Loucy (cell line): ENCODE data around the gene STT3B.
A peak's percentile ranks its signal among the peaks of the same experiment; 100 is the strongest.
"Not testable (repeated sequence)": the region's sequence is repeated elsewhere in the genome, so short reads cannot be mapped to it uniquely, and the experiment has no call there.

Experiments
- H2AFZ ChIP-seq: fragments of 200-600 bp; sonication (generic); 2 replicates; pipeline ENCODE4 v1.6.0; 2016; ENCODE audit warnings: antibody characterized with exemption, mild to moderate bottlenecking, low read length, moderate library complexity
- H3F3A ChIP-seq: fragments of 200-600 bp; 2 replicates; pipeline ENCODE4 v1.6.0; 2016; ENCODE audit warnings: antibody characterized with exemption, low read depth, mild to moderate bottlenecking
- H3K27me3 ChIP-seq: fragments of 200-600 bp; sonication (generic); 2 replicates; pipeline ENCODE4 v1.6.1; 2014; ENCODE audit warnings: low read length, mild to moderate bottlenecking; ENCODE audit not compliant: insufficient read depth, poor library complexity, severe bottlenecking
- H3K36me3 ChIP-seq: fragments of 200-600 bp; sonication (generic); 2 replicates; pipeline ENCODE4 v1.6.1; 2016; ENCODE audit warnings: low read length; ENCODE audit not compliant: insufficient read depth
- H3K4me1 ChIP-seq: fragments of 200-600 bp; sonication (generic); 2 replicates; pipeline ENCODE4 v1.5.1; 2014; ENCODE audit warnings: low read length, mild to moderate bottlenecking; ENCODE audit not compliant: insufficient read depth, poor library complexity, severe bottlenecking
- H3K4me2 ChIP-seq: fragments of 200-600 bp; sonication (generic); 2 replicates; pipeline ENCODE4 v1.6.0; 2014; ENCODE audit warnings: antibody characterized with exemption, low read length, low read depth, mild to moderate bottlenecking; ENCODE audit not compliant: poor library complexity, severe bottlenecking
- H3K4me3 ChIP-seq: fragments of 200-600 bp; sonication (generic); 2 replicates; pipeline ENCODE4 v1.5.1; 2014; ENCODE audit warnings: low read length, mild to moderate bottlenecking, mixed read lengths; ENCODE audit not compliant: poor library complexity, severe bottlenecking
- H3K79me2 ChIP-seq: fragments of 200-600 bp; sonication (generic); 2 replicates; pipeline ENCODE4 v1.6.1; 2014; ENCODE audit warnings: low read length; ENCODE audit not compliant: insufficient read depth
- H3K9ac ChIP-seq: fragments of 200-600 bp; sonication (generic); 2 replicates; pipeline ENCODE4 v1.6.0; 2014; ENCODE audit warnings: mild to moderate bottlenecking, low read depth, low read length, moderate library complexity; ENCODE audit not compliant: poor library complexity, severe bottlenecking
- H3K9me2 ChIP-seq: fragments of 200-600 bp; sonication (generic); replicated peaks from 2 replicates; pipeline ENCODE4 v1.6.1; 2016; ENCODE audit warnings: low read depth, low read length, mixed read lengths
- H3K9me3 ChIP-seq: fragments of 200-600 bp; sonication (generic); 2 replicates; pipeline ENCODE4 v1.6.1; 2014; ENCODE audit warnings: mild to moderate bottlenecking, antibody characterized with exemption, low read length, low read depth; ENCODE audit not compliant: insufficient read depth
- H4K20me1 ChIP-seq: fragments of 200-600 bp; sonication (generic); 2 replicates; pipeline ENCODE4 v1.6.0; 2014; ENCODE audit warnings: antibody characterized with exemption, low read length, mild to moderate bottlenecking; ENCODE audit not compliant: insufficient read depth, poor library complexity, severe bottlenecking
- EZH2phosphoT487 ChIP-seq: fragments of 200-600 bp; IDR thresholded peaks from 2 replicates; pipeline ENCODE4 v1.6.1; 2018; ENCODE audit warnings: antibody characterized with exemption, mild to moderate bottlenecking, moderate library complexity, borderline replicate concordance
- TF ChIP-seq, protein P1 (sequence below): fragments of 200-600 bp; sonication (generic); conservative IDR thresholded peaks from 2 replicates; pipeline ENCODE4 v1.5.1; 2014; ENCODE audit warnings: mild to moderate bottlenecking, antibody characterized with exemption, low read length

STT3B gene

DNA sequence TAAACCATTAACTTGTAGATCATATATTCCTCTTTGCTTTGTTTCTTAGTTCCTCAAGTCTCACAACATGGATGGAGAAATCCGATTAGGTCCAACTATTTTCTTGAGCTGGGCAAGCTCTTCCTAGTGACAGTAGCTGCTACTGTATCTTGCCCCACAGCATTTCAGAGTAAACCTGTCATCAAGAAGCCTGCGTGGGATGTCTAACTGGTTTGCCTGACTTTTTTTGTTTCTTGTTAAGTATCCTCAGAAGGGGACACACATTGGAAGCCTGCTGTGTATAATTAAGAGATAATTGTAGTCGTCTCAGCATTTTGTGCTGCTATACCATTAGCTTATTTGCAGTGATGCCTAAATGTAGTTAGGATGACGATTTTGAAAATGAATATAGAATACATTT, 29.3 kb upstream of the STT3B start:
- TF ChIP-seq EZH2phosphoT487, result no peak
- TF ChIP-seq, protein P1, sequence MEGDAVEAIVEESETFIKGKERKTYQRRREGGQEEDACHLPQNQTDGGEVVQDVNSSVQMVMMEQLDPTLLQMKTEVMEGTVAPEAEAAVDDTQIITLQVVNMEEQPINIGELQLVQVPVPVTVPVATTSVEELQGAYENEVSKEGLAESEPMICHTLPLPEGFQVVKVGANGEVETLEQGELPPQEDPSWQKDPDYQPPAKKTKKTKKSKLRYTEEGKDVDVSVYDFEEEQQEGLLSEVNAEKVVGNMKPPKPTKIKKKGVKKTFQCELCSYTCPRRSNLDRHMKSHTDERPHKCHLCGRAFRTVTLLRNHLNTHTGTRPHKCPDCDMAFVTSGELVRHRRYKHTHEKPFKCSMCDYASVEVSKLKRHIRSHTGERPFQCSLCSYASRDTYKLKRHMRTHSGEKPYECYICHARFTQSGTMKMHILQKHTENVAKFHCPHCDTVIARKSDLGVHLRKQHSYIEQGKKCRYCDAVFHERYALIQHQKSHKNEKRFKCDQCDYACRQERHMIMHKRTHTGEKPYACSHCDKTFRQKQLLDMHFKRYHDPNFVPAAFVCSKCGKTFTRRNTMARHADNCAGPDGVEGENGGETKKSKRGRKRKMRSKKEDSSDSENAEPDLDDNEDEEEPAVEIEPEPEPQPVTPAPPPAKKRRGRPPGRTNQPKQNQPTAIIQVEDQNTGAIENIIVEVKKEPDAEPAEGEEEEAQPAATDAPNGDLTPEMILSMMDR, result no peak
- Histone ChIP-seq H3K9me2 (no peaks in the 10 kb centered on the region), H3K4me2 (no peak overlapping the region)

DNA sequence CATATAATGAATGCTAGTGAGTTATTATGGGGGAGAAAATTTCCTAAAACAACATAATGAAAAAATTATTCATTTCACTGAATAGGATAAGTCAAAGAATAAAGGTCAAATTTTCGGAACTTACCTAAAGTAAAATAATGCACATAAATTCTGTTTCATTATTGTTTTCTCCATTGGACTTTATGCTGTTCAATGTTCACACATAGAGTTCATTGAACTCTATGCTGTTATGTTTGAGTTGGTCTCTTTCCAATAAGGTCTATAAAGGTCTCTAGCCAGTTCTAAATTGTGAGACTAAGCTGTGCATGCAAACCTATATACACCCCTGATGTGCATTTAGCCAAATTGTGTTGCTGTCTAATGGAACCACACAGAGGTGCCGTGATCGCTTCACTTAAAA, 28.5 kb upstream of the STT3B start:
- Histone ChIP-seq H3K9me3 (no peaks in the 10 kb centered on the region), H3K9ac (no peak overlapping the region)

More for the DNA sequence above, 29.3 kb upstream of the STT3B start:
- no peak overlapping the region for H3K9ac ChIP-seq
- H3K4me3 ChIP-seq, result no peak overlapping the region
- no peak overlapping the region for H2AFZ ChIP-seq
- H3K27me3 ChIP-seq, result no peaks in the 10 kb centered on the region
- peaks cover 43% of the 10 kb centered on the region for H3K4me1 ChIP-seq
- no peaks in the 10 kb centered on the region for H4K20me1 ChIP-seq
- H3K36me3 ChIP-seq, result no peaks in the 10 kb centered on the region
- H3K9me3 ChIP-seq, result no peaks in the 10 kb centered on the region
- H3K79me2 ChIP-seq, result no peaks in the 10 kb centered on the region
- no peaks in the 10 kb centered on the region for H3F3A ChIP-seq

DNA sequence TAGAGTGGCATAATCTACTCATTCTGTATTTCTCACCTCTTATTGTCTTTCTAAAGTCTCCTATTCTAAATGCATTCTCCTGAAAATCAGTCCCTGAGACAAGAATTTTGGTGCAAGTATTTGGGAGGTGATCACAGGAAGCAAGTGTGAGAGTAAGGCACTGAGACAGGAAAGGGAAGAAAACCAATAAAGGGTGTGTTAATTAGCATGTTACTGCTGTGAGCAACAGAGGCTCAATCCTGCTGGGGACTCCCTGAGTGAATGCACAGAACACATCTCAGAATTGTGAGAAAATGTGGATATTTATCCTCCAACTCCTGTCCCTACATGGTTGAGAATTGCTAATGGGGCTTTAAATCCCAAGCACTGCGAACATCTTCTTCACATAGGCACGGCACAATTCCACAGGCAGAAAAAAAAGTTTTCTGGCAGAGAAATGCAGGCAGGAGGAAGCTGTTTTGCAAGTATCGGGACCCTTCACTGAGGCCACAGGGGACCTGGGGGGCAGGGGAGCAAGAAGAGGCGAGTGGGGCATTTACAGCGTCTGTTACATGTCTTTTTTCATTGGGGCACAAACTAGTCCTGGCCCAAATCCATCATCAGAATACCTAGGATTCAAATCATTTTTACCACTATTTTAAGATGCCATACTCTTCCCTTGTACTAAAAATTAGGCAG, 27.2 kb upstream of the STT3B start:
- no peaks in the 10 kb centered on the region for H3K27me3 ChIP-seq
- H3K36me3 ChIP-seq, result no peaks in the 10 kb centered on the region
- TF ChIP-seq EZH2phosphoT487, result no peak
- TF ChIP-seq, protein P1, result no peak
- peaks cover 51% of the 10 kb centered on the region for H3K4me1 ChIP-seq
- peak overlapping the region; percentile 41 for H3K9ac ChIP-seq
- peak overlapping the region; percentile 51 for H3K4me3 ChIP-seq
- H3K9me3 ChIP-seq, result no peaks in the 10 kb centered on the region
- H4K20me1 ChIP-seq, result no peaks in the 10 kb centered on the region
- no peaks in the 10 kb centered on the region for H3K9me2 ChIP-seq
- H3K4me2 ChIP-seq, result peak overlapping the region; percentile 70
- no peaks in the 10 kb centered on the region for H3K79me2 ChIP-seq
- H3F3A ChIP-seq, result no peaks in the 10 kb centered on the region
- H2AFZ ChIP-seq, result peak overlapping the region; percentile 44

More for the DNA sequence above, 28.5 kb upstream of the STT3B start:
- Histone ChIP-seq H3K4me2 (no peak overlapping the region), H4K20me1 (no peaks in the 10 kb centered on the region), H3K9me2 (no peaks in the 10 kb centered on the region), H3K79me2 (no peaks in the 10 kb centered on the region), H2AFZ (no peak overlapping the region), H3K4me3 (no peak overlapping the region), H3K36me3 (no peaks in the 10 kb centered on the region), H3K27me3 (no peaks in the 10 kb centered on the region), H3K4me1 (peaks cover 50% of the 10 kb centered on the region), H3F3A (no peaks in the 10 kb centered on the region)
- TF ChIP-seq, protein P1, result no peak
- no peak for TF ChIP-seq EZH2phosphoT487

DNA sequence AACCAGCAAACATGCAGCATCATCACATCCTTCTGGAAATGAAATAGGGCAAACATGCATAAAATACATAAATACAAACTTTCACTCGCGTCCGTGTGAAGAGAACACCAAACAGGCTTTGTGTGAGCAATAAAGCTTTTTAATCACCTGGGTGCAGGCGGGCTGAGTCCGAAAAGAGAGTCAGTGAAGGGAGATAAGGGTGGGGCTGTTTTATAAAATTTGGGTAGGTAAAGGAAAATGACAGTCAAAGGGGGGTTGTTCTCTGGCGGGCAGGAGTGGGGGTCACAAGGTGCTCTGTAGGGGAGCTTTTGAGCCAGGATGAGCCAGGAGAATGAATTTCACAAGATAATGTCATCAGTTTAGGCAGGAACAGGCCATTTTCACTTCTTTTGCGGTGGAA, 26.2 kb upstream of the STT3B start:
- peak overlapping the region; percentile 19 for H3K9ac ChIP-seq
- not testable (repeated sequence) for H4K20me1 ChIP-seq, H3K36me3 ChIP-seq, H3K9me3 ChIP-seq, H2AFZ ChIP-seq, H3K79me2 ChIP-seq, H3K27me3 ChIP-seq, H3F3A ChIP-seq, H3K9me2 ChIP-seq
- H3K4me1 ChIP-seq, result peaks cover 51% of the 10 kb centered on the region
- peak overlapping the region; percentile 5 for H3K4me3 ChIP-seq
- H3K4me2 ChIP-seq, result peak overlapping the region; percentile 70
